GM19463 (cell line): ENCODE measurements around the gene PPP1R15B.

Source experiments
- ATAC-seq: cut with Tn5 transposase; IDR thresholded peaks from one replicate; pipeline ENCODE4 v1.9.1; 2021; ENCODE audit warnings: mild to moderate bottlenecking, moderate library complexity; ENCODE audit not compliant: unreplicated experiment

Gene PPP1R15B

GRCh38 chr1:204402391-204402790, 9.2 kb downstream of the PPP1R15B start:
- ATAC-seq = no peak

- ATAC-seq = no peak
Measured at GRCh38 chr1:204401730-204402129, 9.9 kb downstream of the PPP1R15B start.

DNA sequence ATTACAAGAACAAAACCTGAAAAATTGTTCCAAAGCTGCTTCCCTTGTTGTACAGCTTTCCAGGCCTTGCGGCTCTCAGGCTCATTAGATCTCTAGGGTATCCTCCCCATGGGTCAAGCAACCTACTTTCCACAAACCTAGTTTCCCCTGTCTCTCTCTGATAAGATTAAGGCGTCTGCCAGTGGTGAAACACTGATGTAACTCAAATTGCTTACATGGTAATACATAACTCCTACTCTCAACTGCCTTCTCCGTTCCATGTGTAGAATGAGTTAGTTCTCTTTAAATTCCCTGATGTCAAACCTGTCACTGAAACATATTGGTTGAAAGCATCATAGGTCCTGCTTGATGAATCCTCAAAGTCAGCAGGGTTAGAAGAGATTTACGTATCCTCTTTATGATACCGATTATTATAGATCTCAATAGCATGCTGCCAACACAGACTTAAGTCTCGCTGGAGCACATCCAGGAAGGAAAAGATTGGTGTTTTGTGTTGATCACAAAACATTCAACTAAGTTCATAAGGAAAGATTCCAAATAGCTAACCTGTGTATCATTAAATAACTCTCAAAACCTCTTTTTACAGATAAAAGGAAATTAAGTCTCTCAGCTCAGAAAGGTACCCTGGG, 10.6 kb downstream of the PPP1R15B start:
- ATAC-seq = no peak

- ATAC-seq = no peak
Measured at GRCh38 chr1:204398197-204399125, 13.2 kb downstream of the PPP1R15B start.

GRCh38 chr1:204396015-204396583, 15.5 kb downstream of the PPP1R15B start:
- no peak for ATAC-seq

DNA sequence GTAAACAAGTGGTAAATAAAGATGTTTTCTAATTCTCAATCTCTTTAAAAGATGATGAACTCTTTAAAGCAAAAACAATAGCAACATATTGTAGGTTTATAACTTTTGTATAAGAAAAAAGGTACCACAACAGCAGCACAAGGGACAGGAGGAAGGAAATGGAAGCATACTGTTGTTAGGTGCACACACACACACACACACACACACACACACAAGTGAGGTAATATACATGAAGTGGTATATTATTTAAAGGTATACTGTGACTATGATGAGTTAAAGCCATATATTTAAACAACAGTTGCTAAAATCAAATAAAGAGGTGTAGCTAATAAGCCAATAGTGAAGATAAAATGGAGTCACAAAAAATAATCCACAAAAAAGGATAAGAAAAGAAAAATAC, 20.0 kb downstream of the PPP1R15B start:
- ATAC-seq = no peak

DNA sequence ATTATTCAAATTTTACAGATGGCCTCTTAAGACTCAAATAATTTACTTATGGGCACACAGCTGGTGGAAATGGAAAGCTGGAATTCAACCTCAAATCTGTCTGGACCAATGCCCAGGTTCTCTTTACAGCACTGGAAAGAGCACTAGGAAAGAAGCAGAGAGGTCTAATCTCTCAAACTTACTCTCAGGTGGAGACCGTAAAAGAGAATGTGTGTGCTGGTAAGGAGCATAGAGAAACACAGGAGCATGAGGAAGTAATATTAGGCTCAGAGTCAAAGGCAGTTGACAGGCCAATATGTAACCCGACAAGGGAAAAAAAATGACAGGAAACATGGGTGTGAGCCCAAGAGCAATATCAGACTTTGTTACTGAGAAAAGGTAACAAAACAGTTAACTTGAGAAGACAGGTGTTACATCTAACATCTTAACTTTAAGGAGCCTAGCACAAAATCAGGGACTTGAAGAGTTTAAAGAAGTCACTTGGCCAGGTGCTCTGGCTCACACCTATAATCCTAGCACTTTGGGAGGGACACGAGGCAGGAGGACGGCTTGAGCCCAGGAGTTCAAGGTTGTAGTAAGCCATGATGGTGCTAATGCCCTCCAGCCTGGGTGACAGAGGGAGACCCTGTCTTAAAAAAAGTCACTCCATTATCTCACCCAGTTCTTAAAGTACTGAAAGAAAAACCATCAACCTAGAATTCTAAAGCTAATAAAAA, 20.7 kb downstream of the PPP1R15B start:
- ATAC-seq = no peak

GRCh38 chr1:204385727-204386126, 25.9 kb downstream of the PPP1R15B start:
- ATAC-seq = no peak

DNA sequence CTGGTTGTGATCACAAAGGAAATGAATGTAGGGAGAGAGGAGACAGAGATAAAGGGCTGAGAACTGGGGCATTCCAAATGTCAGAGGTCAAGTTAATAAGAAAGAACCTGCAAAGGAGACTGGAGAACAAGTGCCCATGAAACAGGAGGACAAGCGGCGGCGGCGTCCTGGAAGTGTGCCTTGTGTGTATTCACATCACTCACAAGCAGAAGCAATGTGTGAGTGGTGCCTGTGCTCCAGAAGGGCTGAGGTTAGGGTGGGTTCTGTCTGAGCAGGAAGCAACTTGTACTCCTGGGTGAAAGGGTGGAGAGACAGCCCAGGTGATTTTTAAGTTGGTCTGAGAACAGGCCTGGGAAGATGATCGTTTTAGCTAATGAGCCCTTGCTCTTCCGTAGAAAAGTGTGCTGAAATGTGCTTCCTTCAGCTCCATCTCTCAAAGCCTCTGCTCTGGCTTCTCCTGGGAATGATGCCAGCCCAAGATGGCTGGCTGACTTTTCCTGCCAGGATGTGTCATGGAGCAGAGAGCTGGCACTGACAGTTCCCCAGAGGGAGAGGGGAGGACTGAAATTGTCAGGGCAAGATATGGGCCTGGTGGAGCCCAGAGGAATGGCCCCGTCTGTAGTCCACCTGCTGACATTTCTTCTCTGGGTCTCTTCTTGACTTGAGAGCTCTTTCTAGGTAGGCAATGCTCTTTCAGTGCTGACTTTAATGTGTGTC, 26.8 kb downstream of the PPP1R15B start:
- no peak for ATAC-seq

DNA sequence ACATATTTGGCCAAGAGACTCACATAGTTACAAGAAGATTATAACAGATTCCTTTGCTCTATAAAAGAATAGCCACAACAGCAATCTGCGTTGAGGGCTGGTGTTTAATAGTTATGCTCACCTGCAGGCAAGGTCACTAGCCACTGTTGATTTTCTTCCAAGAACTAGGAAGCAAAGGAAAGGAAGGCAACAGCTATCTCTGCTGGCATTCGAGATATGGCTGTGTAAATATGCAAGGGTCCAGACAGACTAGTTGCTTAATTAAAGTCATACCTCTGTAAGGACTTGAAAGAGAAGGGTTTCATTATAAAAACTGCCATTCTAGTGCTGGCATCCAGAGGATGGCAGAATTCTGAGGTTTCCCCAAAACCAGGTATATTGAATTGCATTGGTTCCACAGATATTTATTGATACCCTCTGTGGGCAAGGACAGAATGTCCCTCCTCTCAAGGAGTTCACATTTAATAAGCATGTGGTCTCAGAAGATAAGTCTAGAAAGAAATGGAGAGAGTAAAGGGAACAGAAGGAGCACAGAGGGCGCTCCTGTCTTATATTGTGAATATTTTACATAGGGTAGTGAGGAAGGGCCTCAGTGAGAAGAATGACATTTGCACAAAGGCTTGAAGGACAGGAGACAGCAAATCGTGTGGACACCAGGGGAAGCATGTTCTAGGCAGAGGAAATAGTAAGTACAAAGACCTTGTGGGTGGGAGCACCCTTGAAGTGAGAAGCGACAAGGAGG, 28.3 kb downstream of the PPP1R15B start:
- no peak for ATAC-seq

DNA sequence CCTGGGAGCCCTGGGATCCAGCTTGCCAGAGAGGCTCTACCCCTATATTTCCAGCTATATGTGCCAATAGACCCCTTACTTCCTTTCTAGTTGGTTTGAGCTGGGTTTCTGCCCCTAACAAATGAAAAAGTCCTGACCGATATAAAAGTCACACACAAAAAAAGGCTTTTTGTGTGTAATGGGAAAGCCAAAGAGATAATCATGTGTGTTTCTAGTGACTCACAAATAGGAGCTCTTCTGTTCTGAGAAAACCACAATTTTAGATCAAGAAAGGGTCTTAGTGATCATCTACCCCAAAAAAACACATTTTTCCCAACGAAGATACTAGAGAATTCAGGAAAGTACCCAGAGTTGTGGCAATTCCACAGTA, 28.9 kb downstream of the PPP1R15B start:
- no peak for ATAC-seq

DNA sequence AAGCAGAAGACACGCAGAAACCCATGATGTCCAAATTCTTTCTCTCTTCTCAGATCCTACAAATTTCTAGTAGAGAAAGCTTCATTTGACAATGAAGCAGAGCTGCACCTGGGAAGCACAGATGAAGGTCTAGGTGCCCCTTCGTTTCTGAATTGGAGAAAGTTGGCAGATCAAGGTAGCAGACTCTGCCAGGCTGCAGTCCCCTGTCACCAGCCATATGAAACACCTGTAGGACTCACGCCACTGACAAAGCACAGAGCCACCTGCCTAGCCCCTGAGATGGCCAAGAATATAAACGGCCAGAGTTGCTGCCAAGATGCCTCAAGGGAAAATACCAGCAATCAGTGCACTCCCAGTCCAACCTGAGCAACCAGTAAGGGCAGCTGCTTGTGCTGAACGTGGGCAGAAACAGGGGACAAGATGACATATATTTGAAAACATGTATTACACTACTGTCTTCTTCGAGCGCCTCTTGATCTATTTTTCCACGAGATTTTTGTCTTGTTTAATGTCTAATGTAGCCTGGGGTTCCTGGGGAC, 31.3 kb downstream of the PPP1R15B start:
- ATAC-seq = no peak

DNA sequence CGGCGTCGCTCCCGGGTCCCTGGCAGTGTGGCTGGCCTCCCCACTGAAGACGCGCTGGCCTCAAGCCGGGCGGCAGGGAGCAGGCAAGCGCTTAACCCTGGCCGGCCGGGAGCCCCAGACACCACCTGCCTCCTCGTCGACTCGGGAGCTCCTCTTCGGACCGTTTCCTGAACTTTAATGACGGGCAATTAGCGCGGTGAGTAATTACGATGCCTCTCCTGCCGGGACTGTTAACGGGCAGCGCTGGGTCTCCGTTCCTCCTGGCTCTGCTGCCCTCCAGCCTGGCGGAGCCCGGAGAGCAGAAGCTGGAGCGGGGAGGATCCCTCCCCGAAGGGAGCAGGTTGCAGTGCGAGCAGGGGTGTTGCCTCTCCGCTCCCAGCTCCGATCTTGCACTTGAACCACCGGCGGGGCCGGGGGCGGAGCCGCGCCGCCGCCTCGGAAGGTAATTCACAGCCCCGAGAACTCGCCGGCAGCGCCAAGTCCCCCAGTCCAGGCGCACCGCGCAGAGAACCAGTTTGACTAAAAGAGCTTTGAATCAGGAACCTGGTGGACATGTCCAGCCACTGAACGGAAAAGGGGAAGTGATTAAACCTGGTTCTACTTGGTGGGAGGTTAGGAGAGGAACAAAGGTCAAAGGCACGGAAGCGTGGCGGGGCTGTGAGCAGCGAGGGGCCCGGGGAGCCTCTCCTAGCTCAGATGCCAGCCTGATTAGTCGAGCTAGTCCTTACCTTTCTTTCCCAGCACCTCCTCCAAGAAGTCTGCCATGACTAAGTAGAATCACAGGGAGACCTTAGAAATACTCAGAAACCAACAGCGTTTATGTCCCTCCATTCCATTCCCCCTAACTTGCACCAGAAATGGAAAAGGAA, 33.6 kb downstream of the PPP1R15B start:
- peak; percentile 47 for ATAC-seq

GRCh38 chr1:204376919-204377799, 34.5 kb downstream of the PPP1R15B start:
- ATAC-seq = no peak

DNA sequence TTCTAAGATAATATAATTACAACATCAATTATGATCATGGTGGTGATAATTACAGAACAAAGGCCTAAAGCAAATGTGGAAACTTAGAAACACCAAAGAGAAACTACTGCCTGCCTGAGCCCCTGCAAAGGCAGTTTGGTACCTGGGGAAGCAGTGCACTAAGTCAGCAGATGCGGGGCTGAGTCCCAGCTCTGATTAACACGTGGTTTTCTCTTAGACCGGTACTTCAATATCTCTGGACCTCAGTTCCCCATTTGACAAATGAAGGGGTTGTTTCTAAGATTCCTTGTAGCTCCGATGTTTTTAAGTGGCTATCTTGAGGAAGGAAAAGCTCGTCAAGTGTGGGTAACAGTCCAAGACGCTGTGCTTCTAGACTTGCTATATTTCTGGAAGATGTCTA, 35.2 kb downstream of the PPP1R15B start:
- no peak for ATAC-seq

- ATAC-seq = no peak
Measured at GRCh38 chr1:204373911-204374310, 37.7 kb downstream of the PPP1R15B start.

GRCh38 chr1:204370176-204370575, 41.4 kb downstream of the PPP1R15B start:
- ATAC-seq = no peak
